ENCODE measurements around the gene EZR.
"Not testable (repeated sequence)": the region's sequence is repeated elsewhere in the genome, so short reads cannot be mapped to it uniquely, and the experiment has no call there.

The EZR gene

GRCh38 chr6:158797331-158798310 lies 21.5 kb downstream of the EZR start:
- peak; percentile 75 for DNase-seq (ENCODE audit: low read depth)

DNA sequence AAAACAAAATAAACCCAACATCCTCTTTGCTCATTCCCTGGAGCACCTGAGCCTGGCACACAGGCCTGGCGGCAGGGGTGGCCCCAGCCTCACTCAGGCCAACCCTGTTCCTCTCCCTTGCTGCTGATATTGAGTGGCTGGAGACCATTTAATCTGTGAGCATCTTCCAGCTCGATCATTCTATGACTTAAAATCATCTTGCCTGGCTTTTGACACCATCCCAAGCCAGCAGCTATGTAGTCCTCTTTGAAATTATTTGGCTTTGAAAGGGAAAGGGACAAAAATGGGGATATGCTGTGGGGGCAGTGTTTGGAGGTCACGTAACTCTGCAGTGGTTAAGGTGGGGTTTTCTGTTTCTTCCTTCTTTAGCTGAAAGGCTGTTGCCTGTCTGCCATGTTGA lies 22.8 kb downstream of the EZR start:
- DNase-seq (ENCODE audit: low read depth), result no peak

DNA sequence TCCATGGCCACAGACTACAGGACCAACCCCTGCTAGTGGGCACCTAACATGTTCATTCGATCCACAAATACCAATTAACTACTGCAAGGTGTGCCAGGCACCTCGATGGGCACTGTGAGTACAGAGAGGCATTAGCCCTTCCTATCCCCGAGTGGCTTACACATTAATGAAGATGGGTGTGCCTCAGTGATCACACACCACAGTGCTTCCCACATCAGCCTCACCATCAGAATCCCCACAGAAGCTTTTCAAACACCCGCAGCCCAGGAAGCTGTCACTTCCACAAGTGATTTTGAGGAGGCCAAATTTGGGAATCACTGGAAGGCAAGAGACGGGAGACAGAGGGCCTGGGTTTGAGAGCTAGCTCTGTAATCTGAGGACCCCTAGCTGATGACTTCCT lies 23.7 kb downstream of the EZR start:
- no peak for DNase-seq (ENCODE audit: low read depth)

- no peak for DNase-seq (ENCODE audit: low read depth)
Measured at GRCh38 chr6:158793432-158793831, 25.7 kb downstream of the EZR start.

DNA sequence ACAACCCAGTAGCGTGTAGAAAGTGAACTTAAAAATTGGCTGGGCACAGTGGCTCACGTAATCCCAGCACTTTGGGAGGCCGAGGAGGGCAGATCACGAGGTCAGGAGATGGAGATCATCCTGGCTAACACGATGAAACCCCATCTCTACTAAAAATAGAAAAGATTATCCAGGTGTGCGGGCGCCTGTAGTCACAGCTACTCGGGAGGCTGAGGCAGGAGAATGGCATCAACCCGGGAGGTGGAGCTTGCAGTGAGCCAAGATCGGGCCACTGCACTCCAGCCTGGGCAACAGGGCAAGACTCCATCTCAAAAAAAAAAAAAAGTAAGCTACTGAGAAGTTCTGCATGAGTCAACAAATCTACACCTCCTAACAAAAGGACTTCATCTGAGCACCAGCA lies 26.7 kb downstream of the EZR start:
- DNase-seq (ENCODE audit: low read depth), result not testable (repeated sequence)

DNA sequence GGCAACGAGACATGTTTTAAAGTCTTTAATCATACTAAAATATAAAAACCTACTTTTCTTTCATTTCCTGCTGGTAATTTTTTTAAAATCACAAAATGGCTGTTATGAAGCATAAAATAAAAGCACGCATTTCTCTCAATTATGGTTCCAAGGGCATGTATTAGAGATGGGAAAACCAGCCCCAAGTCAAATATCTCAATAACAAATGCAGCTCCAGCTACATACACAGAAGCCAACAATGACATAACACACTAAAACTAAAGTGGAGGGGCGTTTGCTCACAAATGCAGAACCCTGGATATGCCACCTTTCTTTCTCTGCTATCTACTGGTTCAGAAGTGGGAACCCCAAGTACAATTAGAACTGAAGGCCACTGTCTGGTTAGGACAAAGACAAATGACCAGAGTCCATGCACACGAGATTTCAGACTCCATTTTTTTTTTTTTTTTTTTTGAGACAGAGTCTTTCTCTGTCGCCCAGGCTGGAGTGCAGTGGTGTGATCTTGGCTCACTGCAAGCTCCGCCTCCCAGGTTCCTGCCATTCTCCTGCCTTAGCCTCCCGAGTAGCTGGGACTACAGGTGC lies 27.8 kb downstream of the EZR start:
- DNase-seq (ENCODE audit: low read depth), result no peak

- no peak for DNase-seq (ENCODE audit: low read depth)
Measured at GRCh38 chr6:158789115-158789917, 29.9 kb downstream of the EZR start.

- no peak for DNase-seq (ENCODE audit: low read depth)
Measured at GRCh38 chr6:158787395-158787794, 31.8 kb downstream of the EZR start.

- DNase-seq (ENCODE audit: low read depth), result no peak
Measured at GRCh38 chr6:158786645-158787304, 32.4 kb downstream of the EZR start.

GRCh38 chr6:158785036-158785435 lies 34.1 kb downstream of the EZR start:
- no peak for DNase-seq (ENCODE audit: low read depth)

DNA sequence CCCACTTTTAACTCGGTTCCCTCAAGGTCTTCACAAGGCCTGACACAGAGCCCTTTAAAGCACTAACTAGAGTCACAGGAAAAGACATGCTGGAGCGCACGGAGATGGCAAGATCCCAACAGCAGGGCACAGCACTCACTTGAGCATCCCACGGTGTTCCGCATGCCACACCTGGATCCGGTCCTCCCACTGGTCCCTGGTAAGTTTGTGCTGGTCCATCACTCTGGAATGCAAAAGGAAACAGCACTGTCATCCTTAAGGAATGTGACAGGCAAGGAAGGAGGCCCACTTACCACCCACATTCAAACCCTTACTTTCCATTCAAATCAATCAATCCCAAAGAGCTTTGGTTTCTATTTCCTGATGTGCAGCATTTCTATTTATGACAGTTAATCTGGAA lies 34.7 kb downstream of the EZR start:
- DNase-seq (ENCODE audit: low read depth), result no peak

- DNase-seq (ENCODE audit: low read depth), result no peak
Measured at GRCh38 chr6:158783851-158784250, 35.3 kb downstream of the EZR start.

DNA sequence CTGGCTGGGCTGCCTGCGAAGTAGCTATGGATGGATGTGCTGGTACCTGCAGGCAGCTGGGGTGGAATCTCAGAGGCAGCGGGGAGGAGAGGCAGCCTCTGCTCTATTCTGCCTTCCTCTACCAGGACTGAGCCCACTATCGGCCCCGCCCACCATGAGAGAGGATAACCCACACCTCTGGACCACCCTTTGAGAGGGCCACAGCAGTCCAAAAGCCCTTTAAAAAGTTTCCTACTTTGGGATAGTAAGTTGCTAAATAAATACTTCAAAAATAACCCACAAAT lies 36.1 kb downstream of the EZR start:
- no peak for DNase-seq (ENCODE audit: low read depth)

DNA sequence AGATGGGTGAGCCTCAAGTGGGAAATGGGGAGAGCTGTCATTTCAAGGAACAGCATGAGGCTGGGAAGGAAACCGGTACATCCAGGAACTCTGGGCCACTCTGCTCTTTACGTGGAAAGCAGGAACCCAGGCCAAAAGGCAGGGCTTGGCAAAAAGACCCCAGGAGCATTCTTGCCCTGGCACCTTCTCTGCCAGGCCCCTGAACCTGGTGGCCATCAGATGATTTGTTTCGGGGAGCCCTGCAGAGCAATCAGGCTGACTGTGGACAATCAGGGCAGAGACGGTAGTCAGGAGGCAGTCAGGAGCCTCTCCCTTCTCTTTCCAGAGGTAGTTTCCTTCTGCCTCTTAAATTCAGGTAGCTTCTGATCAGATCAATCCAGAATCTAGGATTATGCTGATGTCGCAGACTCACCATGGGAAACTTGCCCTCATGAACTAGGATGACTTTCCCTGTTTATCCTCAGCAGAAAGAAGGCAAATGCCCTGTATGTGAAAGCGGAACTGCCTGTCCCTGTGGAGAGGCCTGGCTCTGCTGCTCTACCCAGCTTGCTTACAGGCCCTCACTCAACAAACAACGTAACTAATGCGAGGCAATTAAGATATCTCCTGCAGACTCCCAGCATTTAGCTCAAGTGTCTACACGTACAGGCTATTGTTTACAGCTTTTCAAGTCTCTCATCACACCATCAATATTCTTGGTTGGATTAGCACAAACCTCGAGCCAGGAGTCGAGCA lies 36.6 kb downstream of the EZR start:
- no peak for DNase-seq (ENCODE audit: low read depth)

DNA sequence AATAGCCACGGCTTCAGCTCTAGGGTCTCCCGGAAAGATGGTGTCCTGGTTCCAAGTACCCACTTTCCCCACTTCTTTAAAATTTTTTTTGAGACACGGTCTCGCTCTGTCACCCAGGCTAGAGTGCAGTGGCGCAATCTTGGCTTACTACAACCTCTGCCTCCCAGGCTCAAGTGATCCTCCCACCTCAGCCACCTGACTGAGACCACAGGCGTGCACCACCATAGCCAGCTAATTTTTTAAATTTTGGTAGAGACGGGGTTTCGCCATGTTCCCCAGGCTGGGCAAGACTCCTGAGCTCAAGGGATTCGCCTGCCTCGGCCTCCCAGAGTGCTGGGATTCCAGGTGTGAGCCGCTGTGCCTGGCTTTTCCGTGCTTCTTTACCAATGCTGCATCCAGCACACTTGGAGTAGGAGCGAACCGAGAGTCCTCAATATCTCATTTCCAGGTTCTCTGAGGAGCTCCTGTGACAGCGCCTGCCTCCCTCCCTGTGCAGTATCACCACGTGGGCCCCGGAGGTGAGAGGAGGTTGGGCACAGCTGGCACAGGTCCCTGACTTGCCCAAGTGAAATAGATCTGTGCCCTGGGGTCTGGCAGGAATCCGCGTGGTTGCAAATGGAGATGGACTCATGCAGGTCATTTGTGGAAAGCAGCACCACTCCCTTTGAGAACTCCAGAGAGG lies 37.3 kb downstream of the EZR start:
- no peak for DNase-seq (ENCODE audit: low read depth)

DNA sequence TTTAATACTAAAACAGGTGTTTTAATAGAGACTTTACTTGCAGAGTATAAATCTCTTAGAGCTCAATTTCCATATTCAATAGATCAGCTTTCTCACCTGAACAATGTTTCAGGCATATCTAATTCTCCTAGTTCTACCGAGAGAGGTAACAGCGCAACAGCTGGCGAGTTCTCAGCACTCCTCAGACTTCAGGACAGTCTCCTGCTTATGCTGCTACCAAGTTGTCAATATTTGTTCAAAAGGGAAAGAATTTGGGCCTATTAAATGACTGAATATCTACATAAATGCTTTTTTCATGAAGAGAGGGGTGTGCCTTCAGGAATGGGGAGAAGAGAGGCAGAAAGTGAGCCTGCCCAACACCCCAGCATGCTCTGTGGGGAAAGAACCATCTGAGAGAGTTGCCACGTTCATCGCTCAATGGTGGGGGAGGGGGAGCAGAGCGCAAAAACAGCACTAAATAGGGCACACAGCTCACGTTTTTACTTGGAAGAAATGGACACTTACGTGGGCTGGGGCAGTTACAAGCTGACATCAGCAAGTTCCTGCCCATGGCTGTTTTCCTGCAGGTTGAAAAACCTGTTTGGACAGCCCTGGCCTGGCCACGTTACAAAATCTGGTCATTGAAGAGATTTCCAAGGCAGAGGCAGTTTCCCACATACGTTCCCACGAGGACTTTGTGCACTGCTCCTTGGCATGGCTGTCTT lies 38.0 kb downstream of the EZR start:
- DNase-seq (ENCODE audit: low read depth), result no peak

DNA sequence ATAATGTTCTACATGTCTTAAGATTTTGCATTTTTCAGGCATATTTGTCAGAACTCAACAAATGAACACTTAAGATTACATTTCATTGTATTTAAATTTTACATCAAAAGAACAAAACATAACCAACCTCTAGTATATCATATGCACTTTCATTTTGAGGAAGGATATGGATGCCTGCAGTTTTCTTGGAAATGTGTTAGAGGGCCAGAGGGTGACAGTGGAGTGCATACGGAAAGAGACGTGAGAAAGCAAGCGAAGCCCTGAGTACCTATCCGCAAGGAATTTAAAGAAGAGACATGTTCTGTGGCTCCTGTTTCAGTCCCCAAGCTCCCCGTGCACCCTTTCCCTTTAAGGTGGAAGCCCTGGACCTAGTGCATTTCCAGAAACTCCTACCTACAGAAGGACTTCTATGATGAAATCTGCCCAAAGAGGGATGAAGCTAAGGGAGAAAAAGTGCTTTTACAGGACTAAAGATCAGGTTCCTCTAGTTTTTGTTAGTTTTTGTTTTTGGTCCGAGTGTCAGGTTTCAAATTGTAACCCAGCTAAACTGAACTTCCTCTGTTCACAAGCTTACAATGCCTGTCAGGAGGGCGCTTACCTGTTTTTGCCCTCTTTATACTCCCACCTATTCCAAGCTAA lies 38.8 kb downstream of the EZR start:
- DNase-seq (ENCODE audit: low read depth), result no peak

GRCh38 chr6:158778005-158778527 lies 41.1 kb downstream of the EZR start:
- DNase-seq (ENCODE audit: low read depth), result no peak

- DNase-seq (ENCODE audit: low read depth), result no peak
Measured at GRCh38 chr6:158777510-158777909, 41.7 kb downstream of the EZR start.

- DNase-seq (ENCODE audit: low read depth), result no peak
Measured at GRCh38 chr6:158776737-158777136, 42.4 kb downstream of the EZR start.

Data from stromal cell of bone marrow (primary cell).